Endodermal cell (in vitro differentiated cells): ENCODE measurements around the gene CAMP. TPM values are rescaled to one million over a fixed set of nuclear protein-coding genes. Genes with fewer than 3 reads are reported as not detected.

Experiments
- DNase-seq: peaks from one replicate; pipeline ENCODE4 v3.0.0-alpha.2; 2017
- H3K27ac ChIP-seq: 2 replicates; pipeline ENCODE4 v1.5.1; 2013; ENCODE audit warnings: mild to moderate bottlenecking, low read depth, low read length, moderate library complexity
- H3K27me3 ChIP-seq: 2 replicates; pipeline ENCODE4 v1.6.1; 2013; ENCODE audit warnings: mild to moderate bottlenecking, low read length, moderate library complexity; ENCODE audit not compliant: insufficient read depth, control insufficient read depth, poor library complexity, severe bottlenecking
- H3K36me3 ChIP-seq: 2 replicates; pipeline ENCODE4 v1.7.0; 2013; ENCODE audit warnings: mild to moderate bottlenecking, low read length, moderate library complexity; ENCODE audit not compliant: control insufficient read depth, insufficient read depth
- H3K4me1 ChIP-seq: one replicate; pipeline ENCODE4 v1.7.0; 2013; ENCODE audit warnings: low read length; ENCODE audit not compliant: control insufficient read depth, insufficient read depth
- H3K4me3 ChIP-seq: 2 replicates; pipeline ENCODE4 v1.5.1; 2013; ENCODE audit warnings: mild to moderate bottlenecking, low read length, moderate library complexity
- H3K9ac ChIP-seq: 2 replicates; pipeline ENCODE4 v1.6.1; 2013; ENCODE audit warnings: mild to moderate bottlenecking, low read length, moderate library complexity; ENCODE audit not compliant: poor library complexity, severe bottlenecking; ENCODE audit errors: extremely low read depth
- H3K9me3 ChIP-seq: 2 replicates; pipeline ENCODE4 v1.6.1; 2013; ENCODE audit warnings: mild to moderate bottlenecking, low read length, moderate library complexity; ENCODE audit not compliant: control insufficient read depth
- H3K27ac Mint-ChIP-seq: 2 replicates; pipeline ENCODE4 v1.8.0; 2020; ENCODE audit warnings: mixed read lengths
- H3K27me3 Mint-ChIP-seq: 2 replicates; pipeline ENCODE4 v1.8.0; 2021; ENCODE audit warnings: mild to moderate bottlenecking, mixed read lengths; ENCODE audit not compliant: insufficient read depth
- H3K36me3 Mint-ChIP-seq: 2 replicates; pipeline ENCODE4 v1.8.0; 2020; ENCODE audit warnings: low read depth, mixed read lengths
- H3K4me1 Mint-ChIP-seq: 2 replicates; pipeline ENCODE4 v1.8.0; 2020; ENCODE audit warnings: mixed read lengths
- H3K4me3 Mint-ChIP-seq: 2 replicates; pipeline ENCODE4 v1.8.0; 2020; ENCODE audit warnings: mild to moderate bottlenecking, moderate library complexity, mixed read lengths
- H3K9me3 Mint-ChIP-seq: 2 replicates; pipeline ENCODE4 v1.8.0; 2020; ENCODE audit warnings: mild to moderate bottlenecking, mixed read lengths
- WGBS, 2 experiments: methylation state at CpG; one replicate each; pipeline versions ENCODE4 v1.1.5 to v1.1.7; 2013; ENCODE audit warnings: missing lambda C conversion rate in 2 of 2, mixed read lengths in 1 of 2; ENCODE audit not compliant: insufficient coverage in 1 of 2, insufficient read length in 1 of 2; 5-methylcytosine and 5-hydroxymethylcytosine counted together
- total RNA-seq, 2 donors: library from RNA; stranded (reverse); fragmentation: NEBNext Ultra II Directional in 1 of 2; extraction: Animal tissue kit (Norgen Biotek cat#: 25700) in 1 of 2; gene quantifications; 2 replicates in 1 of 2; 3 replicates in 1 of 2; pipeline ENCODE4 v1.2.1, GENCODE V29; 2021
- TF ChIP-seq, protein P1 (sequence below): fragments of 200-600 bp; sonication (generic); conservative IDR thresholded peaks from 2 replicates; pipeline ENCODE4 v1.5.0; 2021; ENCODE audit warnings: antibody characterized with exemption, mild to moderate bottlenecking

The CAMP gene
- total RNA-seq, 2 donors from 2014 or later, result not detected

DNA sequence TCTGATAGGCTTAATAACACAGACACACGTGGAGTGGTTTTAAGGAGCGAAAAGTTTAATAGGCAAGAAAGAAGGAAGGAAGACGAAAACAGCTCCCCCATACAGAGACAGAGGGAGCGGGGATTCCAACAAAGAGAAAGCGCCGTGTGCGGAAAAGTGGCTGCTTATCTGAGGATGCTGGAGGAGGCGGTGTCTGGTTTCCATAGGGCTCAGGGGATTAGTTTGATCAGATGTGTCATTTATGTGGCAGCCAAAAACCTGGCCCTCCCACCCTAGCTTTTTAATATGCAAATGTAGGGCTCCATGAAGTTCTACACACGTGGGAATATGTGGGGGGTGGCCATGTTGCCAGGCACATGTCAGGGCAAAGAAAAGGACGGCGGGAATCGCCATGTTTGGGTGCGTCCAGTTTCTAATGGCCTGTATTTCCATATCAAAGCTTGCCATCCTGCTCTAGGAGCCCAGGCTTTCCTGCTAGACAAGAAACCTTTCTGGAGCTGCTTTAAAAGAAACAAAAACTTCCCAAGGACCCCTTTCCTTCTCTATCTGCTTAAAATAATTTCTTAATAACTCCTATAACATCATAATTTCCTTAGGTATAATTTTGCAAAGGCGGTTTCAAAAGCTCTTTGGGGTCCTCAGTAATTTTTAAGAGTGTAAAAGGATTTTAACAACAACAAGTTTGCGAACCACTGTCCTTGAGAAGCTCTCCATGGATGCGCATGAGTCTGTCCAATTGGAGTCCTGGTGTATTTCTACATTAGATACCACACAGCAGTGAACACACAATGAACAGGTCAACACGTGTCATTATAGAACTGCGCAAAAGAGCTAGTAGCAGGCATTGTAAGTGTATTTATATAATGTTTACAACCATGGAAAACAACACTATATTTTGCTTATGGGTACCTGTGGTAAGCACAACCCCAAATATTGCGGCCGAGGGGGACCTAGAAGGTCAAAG lies 17.0 kb downstream of the CAMP start:
- H3K4me3 ChIP-seq, result peak overlapping the region; percentile 93
- 48 to 50% methylated on average over 10 to 20 of the region's 20 CpGs for WGBS, 2 experiments
- Mint-ChIP-seq H3K27ac (peak overlapping the region; percentile 88), H3K36me3 (peaks cover 3% of the 10 kb centered on the region), H3K4me3 (peak overlapping the region; percentile 84), H3K4me1 (peaks cover 17% of the 10 kb centered on the region), H3K9me3 (no peaks in the 10 kb centered on the region), H3K27me3 (no peaks in the 10 kb centered on the region)
- no peaks in the 10 kb centered on the region for H3K27me3 ChIP-seq
- no peaks in the 10 kb centered on the region for H3K36me3 ChIP-seq
- H3K27ac ChIP-seq, result peak overlapping the region; percentile 40
- H3K9ac ChIP-seq, result peak overlapping the region; percentile 89
- H3K9me3 ChIP-seq, result no peaks in the 10 kb centered on the region
- TF ChIP-seq, protein P1, sequence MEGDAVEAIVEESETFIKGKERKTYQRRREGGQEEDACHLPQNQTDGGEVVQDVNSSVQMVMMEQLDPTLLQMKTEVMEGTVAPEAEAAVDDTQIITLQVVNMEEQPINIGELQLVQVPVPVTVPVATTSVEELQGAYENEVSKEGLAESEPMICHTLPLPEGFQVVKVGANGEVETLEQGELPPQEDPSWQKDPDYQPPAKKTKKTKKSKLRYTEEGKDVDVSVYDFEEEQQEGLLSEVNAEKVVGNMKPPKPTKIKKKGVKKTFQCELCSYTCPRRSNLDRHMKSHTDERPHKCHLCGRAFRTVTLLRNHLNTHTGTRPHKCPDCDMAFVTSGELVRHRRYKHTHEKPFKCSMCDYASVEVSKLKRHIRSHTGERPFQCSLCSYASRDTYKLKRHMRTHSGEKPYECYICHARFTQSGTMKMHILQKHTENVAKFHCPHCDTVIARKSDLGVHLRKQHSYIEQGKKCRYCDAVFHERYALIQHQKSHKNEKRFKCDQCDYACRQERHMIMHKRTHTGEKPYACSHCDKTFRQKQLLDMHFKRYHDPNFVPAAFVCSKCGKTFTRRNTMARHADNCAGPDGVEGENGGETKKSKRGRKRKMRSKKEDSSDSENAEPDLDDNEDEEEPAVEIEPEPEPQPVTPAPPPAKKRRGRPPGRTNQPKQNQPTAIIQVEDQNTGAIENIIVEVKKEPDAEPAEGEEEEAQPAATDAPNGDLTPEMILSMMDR, result no peak
- H3K4me1 ChIP-seq, result peaks cover 3% of the 10 kb centered on the region
- DNase-seq, result peak; percentile 81

DNA sequence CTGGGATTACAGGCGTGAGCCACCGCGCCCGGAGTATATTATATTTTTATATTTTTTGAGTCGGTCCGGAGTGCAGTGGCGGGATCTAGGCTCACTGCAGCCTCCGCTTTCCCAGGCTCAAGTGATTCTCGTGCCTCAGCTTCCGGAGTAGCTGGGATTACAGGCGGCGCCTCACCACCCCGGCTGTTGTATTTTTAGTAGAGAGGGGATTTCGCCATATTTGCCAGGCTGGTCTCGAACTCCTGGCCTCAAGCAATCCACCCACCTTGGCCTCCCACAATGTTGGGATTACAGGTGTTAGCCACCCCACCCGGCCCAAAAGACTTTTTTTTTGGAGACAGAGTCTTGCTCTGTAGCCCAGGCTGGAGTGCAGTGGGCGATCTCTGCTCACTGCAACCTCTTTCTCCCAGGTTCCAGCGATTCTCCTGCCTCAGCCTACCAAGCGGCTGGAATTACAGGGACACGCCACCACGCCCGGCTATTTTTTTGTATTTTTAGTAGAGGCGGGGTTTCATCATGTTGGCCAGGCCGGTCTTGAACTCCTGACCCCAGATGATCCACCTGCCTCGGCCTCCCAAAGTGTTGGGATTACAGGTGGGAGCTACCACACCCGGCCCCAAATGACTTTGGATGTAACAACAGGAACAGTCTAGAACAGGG lies 18.6 kb downstream of the CAMP start:
- Histone ChIP-seq H3K9ac (peak overlapping the region; percentile 89), H3K27ac (no peak overlapping the region), H3K4me3 (peak overlapping the region; percentile 93), H3K4me1 (no peaks in the 10 kb centered on the region), H3K27me3 (no peaks in the 10 kb centered on the region), H3K9me3 (no peaks in the 10 kb centered on the region), H3K36me3 (no peaks in the 10 kb centered on the region)
- Mint-ChIP-seq H3K27me3 (no peaks in the 10 kb centered on the region), H3K9me3 (no peaks in the 10 kb centered on the region), H3K27ac (peak overlapping the region; percentile 88), H3K4me3 (peak overlapping the region; percentile 84), H3K36me3 (peaks cover 12% of the 10 kb centered on the region), H3K4me1 (peaks cover 12% of the 10 kb centered on the region)
- TF ChIP-seq, protein P1, result no peak
- WGBS, 2 experiments, result 51 to 73% methylated on average over 15 to 26 of the region's 26 CpGs
- peak; percentile 65 for DNase-seq

DNA sequence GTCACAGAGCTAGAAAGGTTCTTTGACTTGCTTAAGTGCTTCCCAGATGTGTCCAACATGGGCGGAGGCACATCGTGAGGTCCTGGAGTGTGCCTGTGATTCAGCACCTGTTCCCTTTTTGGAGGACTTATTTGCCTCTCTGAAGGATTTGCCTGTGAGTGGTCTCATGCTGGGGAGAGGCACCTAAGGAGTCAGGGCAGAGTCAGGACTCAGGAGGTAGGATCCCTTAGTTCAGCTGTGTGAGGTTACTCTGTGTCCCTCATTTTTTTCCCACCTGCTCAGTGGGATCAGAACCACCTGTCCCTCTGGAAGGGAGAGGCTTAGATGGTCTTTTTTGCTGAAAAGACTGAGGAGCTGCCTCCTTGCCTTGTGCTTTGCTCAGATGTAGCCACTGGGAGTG lies 20.6 kb downstream of the CAMP start:
- Histone ChIP-seq H3K4me3 (no peak overlapping the region), H3K9ac (no peak overlapping the region), H3K27ac (no peak overlapping the region), H3K36me3 (peaks cover 14% of the 10 kb centered on the region), H3K9me3 (no peaks in the 10 kb centered on the region), H3K27me3 (no peaks in the 10 kb centered on the region), H3K4me1 (no peaks in the 10 kb centered on the region)
- peaks cover 12% of the 10 kb centered on the region for H3K4me1 Mint-ChIP-seq
- DNase-seq, result no peak
- H3K27ac Mint-ChIP-seq, result no peak overlapping the region
- H3K36me3 Mint-ChIP-seq, result peaks cover 26% of the 10 kb centered on the region
- no peaks in the 10 kb centered on the region for H3K27me3 Mint-ChIP-seq
- TF ChIP-seq, protein P1, result no peak
- H3K9me3 Mint-ChIP-seq, result no peaks in the 10 kb centered on the region
- 86 to 92% methylated on average over 2 of the region's 2 CpGs for WGBS, 2 experiments
- H3K4me3 Mint-ChIP-seq, result no peak overlapping the region
